ENCODE results near the gene SCGB1C1.

DNA sequence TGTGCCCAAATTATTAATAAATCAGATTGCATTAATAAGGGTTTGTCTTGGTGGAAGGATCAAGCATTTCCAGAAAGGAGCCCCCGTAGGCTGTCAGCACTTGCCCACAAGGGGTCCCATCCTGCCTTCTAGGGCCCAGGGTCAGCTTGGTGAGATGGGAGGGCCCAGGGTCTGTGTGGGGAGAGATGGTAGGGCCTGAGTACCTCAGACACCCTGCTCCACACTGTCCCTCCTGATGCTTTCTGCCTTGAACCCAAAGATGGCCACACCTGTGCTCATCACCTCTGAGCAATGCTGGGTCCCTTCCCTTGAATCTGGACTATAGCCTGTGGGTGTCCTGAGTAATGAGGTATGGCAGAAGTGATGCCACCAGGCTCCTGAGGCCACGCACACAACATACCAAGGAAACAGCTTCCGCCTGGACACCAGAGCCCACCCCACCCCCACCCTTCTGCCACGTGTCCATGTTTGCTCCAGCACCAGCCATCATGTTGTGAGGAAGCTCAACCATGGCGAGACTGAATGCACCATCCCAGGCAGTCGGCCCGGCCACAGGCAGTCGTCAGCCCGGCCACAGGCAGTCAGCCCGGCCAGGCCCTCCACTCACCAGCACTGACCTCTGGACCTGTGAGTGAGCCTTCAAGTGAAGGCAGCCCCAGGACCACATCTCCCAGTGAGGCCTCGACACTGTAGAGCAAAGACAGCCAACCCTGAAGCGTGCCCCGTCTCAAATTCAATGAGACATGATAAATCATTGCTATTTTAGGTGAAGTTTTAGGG lies 7.5 kb downstream of the SCGB1C1 start:
- TF ChIP-seq, protein P1, sequence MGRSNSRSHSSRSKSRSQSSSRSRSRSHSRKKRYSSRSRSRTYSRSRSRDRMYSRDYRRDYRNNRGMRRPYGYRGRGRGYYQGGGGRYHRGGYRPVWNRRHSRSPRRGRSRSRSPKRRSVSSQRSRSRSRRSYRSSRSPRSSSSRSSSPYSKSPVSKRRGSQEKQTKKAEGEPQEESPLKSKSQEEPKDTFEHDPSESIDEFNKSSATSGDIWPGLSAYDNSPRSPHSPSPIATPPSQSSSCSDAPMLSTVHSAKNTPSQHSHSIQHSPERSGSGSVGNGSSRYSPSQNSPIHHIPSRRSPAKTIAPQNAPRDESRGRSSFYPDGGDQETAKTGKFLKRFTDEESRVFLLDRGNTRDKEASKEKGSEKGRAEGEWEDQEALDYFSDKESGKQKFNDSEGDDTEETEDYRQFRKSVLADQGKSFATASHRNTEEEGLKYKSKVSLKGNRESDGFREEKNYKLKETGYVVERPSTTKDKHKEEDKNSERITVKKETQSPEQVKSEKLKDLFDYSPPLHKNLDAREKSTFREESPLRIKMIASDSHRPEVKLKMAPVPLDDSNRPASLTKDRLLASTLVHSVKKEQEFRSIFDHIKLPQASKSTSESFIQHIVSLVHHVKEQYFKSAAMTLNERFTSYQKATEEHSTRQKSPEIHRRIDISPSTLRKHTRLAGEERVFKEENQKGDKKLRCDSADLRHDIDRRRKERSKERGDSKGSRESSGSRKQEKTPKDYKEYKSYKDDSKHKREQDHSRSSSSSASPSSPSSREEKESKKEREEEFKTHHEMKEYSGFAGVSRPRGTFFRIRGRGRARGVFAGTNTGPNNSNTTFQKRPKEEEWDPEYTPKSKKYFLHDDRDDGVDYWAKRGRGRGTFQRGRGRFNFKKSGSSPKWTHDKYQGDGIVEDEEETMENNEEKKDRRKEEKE (IDR thresholded peaks at IDR 0.05), result no peak
- TF ChIP-seq, protein P2, sequence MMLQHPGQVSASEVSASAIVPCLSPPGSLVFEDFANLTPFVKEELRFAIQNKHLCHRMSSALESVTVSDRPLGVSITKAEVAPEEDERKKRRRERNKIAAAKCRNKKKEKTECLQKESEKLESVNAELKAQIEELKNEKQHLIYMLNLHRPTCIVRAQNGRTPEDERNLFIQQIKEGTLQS (IDR thresholded peaks at IDR 0.05; ENCODE audit: borderline replicate concordance, extremely low read depth, low read depth, low read length), result no peak
- TF ChIP-seq CEBPB (IDR thresholded peaks at IDR 0.05; ENCODE audit: borderline replicate concordance in 1 of 2, low read depth in 2 of 2, low read length in 2 of 2) (no peak), NRF1 (conservative IDR thresholded peaks at IDR 0.05; ENCODE audit: low read depth, low read length) (no peak), TCF12 (IDR thresholded peaks at IDR 0.05; ENCODE audit: low read depth, low read length) (no peak), NFXL1 (IDR thresholded peaks at IDR 0.05; ENCODE audit: borderline replicate concordance) (no peak), MXI1 (IDR thresholded peaks at IDR 0.05; ENCODE audit: low read depth, low read length) (no peak), POLR2A (IDR thresholded peaks at IDR 0.05; ENCODE audit: low read depth, low read length) (peak; percentile 38; the same call in 1 of the 2 replicates), CREB1 (IDR thresholded peaks at IDR 0.05; ENCODE audit: low read depth) (no peak), CBFB (IDR thresholded peaks at IDR 0.05; ENCODE audit: low read depth) (no peak), TBL1XR1 (IDR thresholded peaks at IDR 0.05; ENCODE audit: low read depth, low read length) (no peak)
- TF ChIP-seq, protein P3, sequence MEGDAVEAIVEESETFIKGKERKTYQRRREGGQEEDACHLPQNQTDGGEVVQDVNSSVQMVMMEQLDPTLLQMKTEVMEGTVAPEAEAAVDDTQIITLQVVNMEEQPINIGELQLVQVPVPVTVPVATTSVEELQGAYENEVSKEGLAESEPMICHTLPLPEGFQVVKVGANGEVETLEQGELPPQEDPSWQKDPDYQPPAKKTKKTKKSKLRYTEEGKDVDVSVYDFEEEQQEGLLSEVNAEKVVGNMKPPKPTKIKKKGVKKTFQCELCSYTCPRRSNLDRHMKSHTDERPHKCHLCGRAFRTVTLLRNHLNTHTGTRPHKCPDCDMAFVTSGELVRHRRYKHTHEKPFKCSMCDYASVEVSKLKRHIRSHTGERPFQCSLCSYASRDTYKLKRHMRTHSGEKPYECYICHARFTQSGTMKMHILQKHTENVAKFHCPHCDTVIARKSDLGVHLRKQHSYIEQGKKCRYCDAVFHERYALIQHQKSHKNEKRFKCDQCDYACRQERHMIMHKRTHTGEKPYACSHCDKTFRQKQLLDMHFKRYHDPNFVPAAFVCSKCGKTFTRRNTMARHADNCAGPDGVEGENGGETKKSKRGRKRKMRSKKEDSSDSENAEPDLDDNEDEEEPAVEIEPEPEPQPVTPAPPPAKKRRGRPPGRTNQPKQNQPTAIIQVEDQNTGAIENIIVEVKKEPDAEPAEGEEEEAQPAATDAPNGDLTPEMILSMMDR (IDR thresholded peaks at IDR 0.05 in 2 of 3, conservative IDR thresholded peaks at IDR 0.05 in 1 of 3; ENCODE audit: control insufficient read depth in 2 of 3, extremely low read depth in 1 of 3, insufficient read depth in 1 of 3, low read depth in 3 of 3, low read length in 3 of 3), result no peak
- TF ChIP-seq, protein P4, sequence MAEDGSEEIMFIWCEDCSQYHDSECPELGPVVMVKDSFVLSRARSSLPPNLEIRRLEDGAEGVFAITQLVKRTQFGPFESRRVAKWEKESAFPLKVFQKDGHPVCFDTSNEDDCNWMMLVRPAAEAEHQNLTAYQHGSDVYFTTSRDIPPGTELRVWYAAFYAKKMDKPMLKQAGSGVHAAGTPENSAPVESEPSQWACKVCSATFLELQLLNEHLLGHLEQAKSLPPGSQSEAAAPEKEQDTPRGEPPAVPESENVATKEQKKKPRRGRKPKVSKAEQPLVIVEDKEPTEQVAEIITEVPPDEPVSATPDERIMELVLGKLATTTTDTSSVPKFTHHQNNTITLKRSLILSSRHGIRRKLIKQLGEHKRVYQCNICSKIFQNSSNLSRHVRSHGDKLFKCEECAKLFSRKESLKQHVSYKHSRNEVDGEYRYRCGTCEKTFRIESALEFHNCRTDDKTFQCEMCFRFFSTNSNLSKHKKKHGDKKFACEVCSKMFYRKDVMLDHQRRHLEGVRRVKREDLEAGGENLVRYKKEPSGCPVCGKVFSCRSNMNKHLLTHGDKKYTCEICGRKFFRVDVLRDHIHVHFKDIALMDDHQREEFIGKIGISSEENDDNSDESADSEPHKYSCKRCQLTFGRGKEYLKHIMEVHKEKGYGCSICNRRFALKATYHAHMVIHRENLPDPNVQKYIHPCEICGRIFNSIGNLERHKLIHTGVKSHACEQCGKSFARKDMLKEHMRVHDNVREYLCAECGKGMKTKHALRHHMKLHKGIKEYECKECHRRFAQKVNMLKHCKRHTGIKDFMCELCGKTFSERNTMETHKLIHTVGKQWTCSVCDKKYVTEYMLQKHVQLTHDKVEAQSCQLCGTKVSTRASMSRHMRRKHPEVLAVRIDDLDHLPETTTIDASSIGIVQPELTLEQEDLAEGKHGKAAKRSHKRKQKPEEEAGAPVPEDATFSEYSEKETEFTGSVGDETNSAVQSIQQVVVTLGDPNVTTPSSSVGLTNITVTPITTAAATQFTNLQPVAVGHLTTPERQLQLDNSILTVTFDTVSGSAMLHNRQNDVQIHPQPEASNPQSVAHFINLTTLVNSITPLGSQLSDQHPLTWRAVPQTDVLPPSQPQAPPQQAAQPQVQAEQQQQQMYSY (CRISPR knock-in tag; IDR thresholded peaks at IDR 0.05), result no peak
